Measurements from ENCODE around the gene PRPF19. TPM values are rescaled to one million over a fixed set of nuclear protein-coding genes. Genes with fewer than 3 reads are reported as not detected.
A peak's percentile ranks its signal among the peaks of the same experiment; 100 is the strongest.

The PRPF19 gene
- polyA plus RNA-seq, 2 of the 4 experiments (the other 2 are of a cell fraction): 41.1 to 177 TPM

DNA sequence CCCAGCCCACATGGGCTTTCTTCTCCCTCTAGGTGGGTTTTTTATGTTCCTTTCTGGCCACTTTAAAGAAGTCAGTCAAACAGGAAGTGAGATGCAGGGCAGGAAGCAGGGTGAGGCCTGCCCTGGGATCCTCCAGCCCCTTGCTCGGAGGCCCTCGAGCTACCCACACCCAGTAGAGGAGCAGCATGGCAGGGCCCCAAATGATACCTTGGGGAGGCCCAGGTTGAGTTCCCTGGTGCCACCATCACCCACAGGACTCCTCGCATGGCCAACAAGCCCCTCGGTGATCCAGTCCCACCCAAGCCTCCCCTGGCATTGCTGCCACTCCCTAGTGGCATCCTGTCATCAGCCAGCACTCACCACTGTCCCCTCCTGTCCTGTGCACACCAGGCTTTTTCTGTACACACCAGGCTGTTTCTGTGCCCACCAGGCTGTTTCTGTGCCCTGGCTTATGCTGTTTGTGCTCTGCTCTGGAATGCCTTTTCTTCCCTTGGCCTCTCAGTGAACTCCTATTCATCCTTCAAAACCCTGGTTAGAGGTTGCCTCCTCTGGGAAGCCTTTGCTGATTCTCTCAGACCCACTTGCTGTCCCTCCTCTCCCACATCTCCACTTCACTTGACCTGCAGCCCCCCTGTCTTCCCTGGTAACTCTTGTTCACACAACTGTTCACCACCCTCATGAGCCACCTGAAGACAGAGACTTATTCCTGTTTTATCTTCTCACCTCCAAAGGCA, 47.5 kb downstream of the PRPF19 start (continued):
- TF ChIP-seq ESRRA (IDR thresholded peaks at IDR 0.05; ENCODE audit: borderline replicate concordance, low read length) (no peak), POLR2A (IDR thresholded peaks at IDR 0.05; ENCODE audit: low read length) (no peak)

DNA sequence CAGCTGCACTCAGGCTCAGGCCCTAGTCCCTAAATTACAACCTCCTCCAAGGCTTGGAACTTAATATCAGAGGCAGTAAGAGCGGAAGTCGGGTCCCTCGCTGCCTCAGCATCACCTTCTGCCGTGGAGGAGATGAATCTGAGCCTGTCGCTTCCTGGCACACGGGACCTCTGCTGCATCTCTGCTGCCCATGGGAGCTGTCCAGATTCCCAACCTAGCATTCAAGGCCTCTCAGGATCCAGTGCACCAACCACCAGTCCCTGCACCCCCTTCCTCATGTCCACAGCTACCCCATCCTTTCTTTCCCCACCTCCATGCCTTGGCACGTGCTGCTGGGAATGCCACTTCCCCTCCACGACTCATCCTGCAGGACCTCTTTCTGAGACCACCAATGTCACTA, 48.1 kb downstream of the PRPF19 start:
- no peaks in the 10 kb centered on the region for H3K4me1 ChIP-seq
- no peaks in the 10 kb centered on the region for H3K9me3 ChIP-seq
- TF ChIP-seq POLR2AphosphoS2 (conservative IDR thresholded peaks at IDR 0.05; ENCODE audit: low read length) (no peak), PHF8 (IDR thresholded peaks at IDR 0.05; ENCODE audit: borderline replicate concordance, low read depth) (no peak), TFCP2L1 (CRISPR knock-in tag; IDR thresholded peaks at IDR 0.05) (no peak), BHLHE40 (IDR thresholded peaks at IDR 0.05; ENCODE audit: low read depth, low read length) (no peak)
- TF ChIP-seq, protein P1, sequence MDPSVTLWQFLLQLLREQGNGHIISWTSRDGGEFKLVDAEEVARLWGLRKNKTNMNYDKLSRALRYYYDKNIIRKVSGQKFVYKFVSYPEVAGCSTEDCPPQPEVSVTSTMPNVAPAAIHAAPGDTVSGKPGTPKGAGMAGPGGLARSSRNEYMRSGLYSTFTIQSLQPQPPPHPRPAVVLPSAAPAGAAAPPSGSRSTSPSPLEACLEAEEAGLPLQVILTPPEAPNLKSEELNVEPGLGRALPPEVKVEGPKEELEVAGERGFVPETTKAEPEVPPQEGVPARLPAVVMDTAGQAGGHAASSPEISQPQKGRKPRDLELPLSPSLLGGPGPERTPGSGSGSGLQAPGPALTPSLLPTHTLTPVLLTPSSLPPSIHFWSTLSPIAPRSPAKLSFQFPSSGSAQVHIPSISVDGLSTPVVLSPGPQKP (IDR thresholded peaks at IDR 0.05; ENCODE audit: low read depth, low read length): no peak
- TF ChIP-seq, protein P2, sequence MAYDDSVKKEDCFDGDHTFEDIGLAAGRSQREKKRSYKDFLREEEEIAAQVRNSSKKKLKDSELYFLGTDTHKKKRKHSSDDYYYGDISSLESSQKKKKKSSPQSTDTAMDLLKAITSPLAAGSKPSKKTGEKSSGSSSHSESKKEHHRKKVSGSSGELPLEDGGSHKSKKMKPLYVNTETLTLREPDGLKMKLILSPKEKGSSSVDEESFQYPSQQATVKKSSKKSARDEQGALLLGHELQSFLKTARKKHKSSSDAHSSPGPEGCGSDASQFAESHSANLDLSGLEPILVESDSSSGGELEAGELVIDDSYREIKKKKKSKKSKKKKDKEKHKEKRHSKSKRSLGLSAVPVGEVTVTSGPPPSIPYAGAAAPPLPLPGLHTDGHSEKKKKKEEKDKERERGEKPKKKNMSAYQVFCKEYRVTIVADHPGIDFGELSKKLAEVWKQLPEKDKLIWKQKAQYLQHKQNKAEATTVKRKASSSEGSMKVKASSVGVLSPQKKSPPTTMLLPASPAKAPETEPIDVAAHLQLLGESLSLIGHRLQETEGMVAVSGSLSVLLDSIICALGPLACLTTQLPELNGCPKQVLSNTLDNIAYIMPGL (CRISPR knock-in tag; IDR thresholded peaks at IDR 0.05; ENCODE audit: borderline replicate concordance): no peak
- H3K4me3 ChIP-seq: no peak overlapping the region
- no peak for ATAC-seq
- 85% methylated on average over 8 of the region's 8 CpGs for WGBS (ENCODE audit: missing lambda C conversion rate)
- no peak overlapping the region for H3K4me2 ChIP-seq
- no peak for DNase-seq (ENCODE audit: low read depth in 1 of 2, low spot score in 1 of 2)
- POLR2A ChIA-PET: no interaction called here
- no peak for FAIRE-seq
- CTCF ChIA-PET: interaction anchor here (1.2 kb wide), 1 partner anchor 41 kb away, joined by 4 read pairs; no protein-coding TSS in a partner anchor
- H3K27ac ChIP-seq: no peak overlapping the region

DNA sequence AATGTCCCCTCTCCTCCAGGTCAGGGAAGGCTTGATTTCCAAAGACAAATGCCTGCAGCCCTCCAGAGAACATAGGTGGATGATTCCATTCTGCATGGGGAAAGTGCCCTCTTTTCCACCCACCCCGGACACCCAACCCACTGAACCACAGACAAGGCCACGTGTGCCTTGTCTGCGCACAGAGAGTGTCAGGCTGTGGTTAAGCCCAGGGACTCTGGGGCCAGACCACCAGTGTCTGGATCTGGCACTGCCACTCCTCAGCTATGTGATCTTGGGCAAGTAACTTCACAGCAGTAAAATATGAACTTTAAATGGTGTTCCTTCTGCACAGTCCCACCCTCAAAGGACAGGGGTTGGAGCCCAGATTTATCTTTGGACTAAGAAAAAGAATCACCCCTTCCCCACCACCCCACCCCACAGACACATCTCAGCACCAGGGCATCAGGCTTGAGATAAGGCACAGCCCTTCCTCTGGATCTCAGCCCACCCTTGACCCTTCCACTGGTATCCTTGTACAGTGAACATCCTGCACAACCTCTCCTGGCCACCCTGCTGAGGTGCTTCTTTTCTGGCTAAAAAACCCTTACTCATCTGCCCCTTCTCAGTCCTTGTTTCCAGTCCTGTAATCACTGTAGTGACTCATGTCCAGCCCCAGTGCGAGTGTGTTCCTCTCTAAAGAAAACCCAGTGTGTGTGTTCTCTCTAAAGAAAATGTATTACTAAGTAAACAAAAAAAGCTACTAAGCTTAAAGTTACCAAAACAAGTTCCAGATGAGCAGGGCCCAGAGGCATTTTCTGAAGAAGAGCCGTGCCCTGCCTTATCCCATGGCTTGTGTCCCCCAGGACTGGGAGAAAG, 48.8 kb downstream of the PRPF19 start:
- DNase-seq (ENCODE audit: low read depth in 1 of 2, low spot score in 1 of 2) (no peak), ATAC-seq (no peak; a peak in 1 of 6 replicates), FAIRE-seq (no peak)
- Histone ChIP-seq H3K9me3 (no peaks in the 10 kb centered on the region), H3K4me1 (no peaks in the 10 kb centered on the region), H3K4me3 (no peak overlapping the region), H3K4me2 (no peak overlapping the region), H3K27ac (peak overlapping the region in 1 of 2 experiments; percentile 49; a peak in 1 of 6 replicates)
- TF ChIP-seq ZNF302 (CRISPR knock-in tag; IDR thresholded peaks at IDR 0.05): no peak
- TF ChIP-seq ZSCAN20 (CRISPR knock-in tag; IDR thresholded peaks at IDR 0.05): no peak
- TF ChIP-seq, protein P1 (IDR thresholded peaks at IDR 0.05; ENCODE audit: low read depth, low read length): no peak
- TF ChIP-seq CBX8 (IDR thresholded peaks at IDR 0.05): no peak
- TF ChIP-seq HEYL (CRISPR knock-in tag; IDR thresholded peaks at IDR 0.05): no peak
- TF ChIP-seq HDAC2 (IDR thresholded peaks at IDR 0.05): no peak
- 61% methylated on average over 5 of the region's 5 CpGs for WGBS (ENCODE audit: missing lambda C conversion rate)
- CTCF ChIA-PET: interaction anchor here (1.2 kb wide), 1 partner anchor 42 kb away, joined by 4 read pairs; no protein-coding TSS in a partner anchor
- POLR2A ChIA-PET: no interaction called here

All from A549 (cell line).